NT2/D1 (cell line): ENCODE data around the gene EXOC1L.

Experiments
- SUZ12 ChIP-seq: IDR thresholded peaks from 2 replicates; pipeline ENCODE4 v1.6.1; 2011; ENCODE audit not compliant: insufficient read length, insufficient read depth; ENCODE audit errors: extremely low read depth
- YY1 ChIP-seq: IDR thresholded peaks from 2 replicates; pipeline ENCODE4 v1.6.1; 2011; ENCODE audit not compliant: insufficient read length, insufficient read depth
- ZNF274 ChIP-seq: IDR thresholded peaks from 2 replicates; pipeline ENCODE4 v1.6.1; 2011; ENCODE audit warnings: mild to moderate bottlenecking, low read depth, low read length

GRCh38 chr4:55781341-55781740 lies 38.2 kb upstream of the EXOC1L start:
- no peak for TF ChIP-seq ZNF274
- TF ChIP-seq YY1 = no peak
- no peak for TF ChIP-seq SUZ12
